ENCODE data around the gene ZPLD1.

DNA sequence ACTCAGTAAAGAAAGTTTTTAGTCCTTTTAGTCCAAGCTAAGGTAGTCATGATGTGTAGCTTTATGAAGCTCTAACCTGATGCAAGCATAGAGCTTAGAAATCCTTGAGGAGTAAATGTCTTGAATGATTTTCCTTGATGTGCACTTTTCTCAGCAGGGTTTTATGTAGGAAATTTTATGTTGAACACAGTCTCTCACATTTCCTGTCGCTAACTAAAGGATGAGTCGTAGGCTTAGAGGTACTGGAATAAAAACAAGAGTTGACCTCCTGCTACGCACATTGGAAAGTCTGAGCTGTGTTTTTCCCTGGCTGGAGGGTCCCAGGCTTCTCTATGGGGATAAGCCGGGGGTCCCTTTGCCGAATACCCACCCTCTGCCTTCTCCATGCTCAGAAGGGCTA is 34.7 kb upstream of the ZPLD1 start:
- TF ChIP-seq, protein P1, sequence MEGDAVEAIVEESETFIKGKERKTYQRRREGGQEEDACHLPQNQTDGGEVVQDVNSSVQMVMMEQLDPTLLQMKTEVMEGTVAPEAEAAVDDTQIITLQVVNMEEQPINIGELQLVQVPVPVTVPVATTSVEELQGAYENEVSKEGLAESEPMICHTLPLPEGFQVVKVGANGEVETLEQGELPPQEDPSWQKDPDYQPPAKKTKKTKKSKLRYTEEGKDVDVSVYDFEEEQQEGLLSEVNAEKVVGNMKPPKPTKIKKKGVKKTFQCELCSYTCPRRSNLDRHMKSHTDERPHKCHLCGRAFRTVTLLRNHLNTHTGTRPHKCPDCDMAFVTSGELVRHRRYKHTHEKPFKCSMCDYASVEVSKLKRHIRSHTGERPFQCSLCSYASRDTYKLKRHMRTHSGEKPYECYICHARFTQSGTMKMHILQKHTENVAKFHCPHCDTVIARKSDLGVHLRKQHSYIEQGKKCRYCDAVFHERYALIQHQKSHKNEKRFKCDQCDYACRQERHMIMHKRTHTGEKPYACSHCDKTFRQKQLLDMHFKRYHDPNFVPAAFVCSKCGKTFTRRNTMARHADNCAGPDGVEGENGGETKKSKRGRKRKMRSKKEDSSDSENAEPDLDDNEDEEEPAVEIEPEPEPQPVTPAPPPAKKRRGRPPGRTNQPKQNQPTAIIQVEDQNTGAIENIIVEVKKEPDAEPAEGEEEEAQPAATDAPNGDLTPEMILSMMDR (IDR thresholded peaks at IDR 0.05 in 2 of 3, conservative IDR thresholded peaks at IDR 0.05 in 1 of 3; ENCODE audit: borderline replicate concordance in 1 of 3, insufficient read depth in 1 of 3, low read depth in 2 of 3, low read length in 2 of 3) = no peak
- TF ChIP-seq SP1 (IDR thresholded peaks at IDR 0.05; ENCODE audit: low read depth) (no peak), POLR2A (IDR thresholded peaks at IDR 0.05; ENCODE audit: borderline replicate concordance, extremely low read depth, insufficient read depth, insufficient read length) (no peak), POLR2AphosphoS5 (IDR thresholded peaks at IDR 0.05; ENCODE audit: low read depth, low read length) (no peak), JUND (IDR thresholded peaks at IDR 0.05) (peak; percentile 17; the same call in 1 of the 2 replicates), EZH2 (IDR thresholded peaks at IDR 0.05) (no peak), SIN3A (IDR thresholded peaks at IDR 0.05; ENCODE audit: low read depth) (no peak), RAD21 (IDR thresholded peaks at IDR 0.05; ENCODE audit: low read depth) (no peak), EGR1 (IDR thresholded peaks at IDR 0.05; ENCODE audit: low read depth) (no peak), TCF7L2 (IDR thresholded peaks at IDR 0.05; ENCODE audit: borderline replicate concordance, extremely low read depth, insufficient read depth, insufficient read length) (no peak), EZH2phosphoT487 (IDR thresholded peaks at IDR 0.05; ENCODE audit: borderline replicate concordance) (no peak), ZFX (IDR thresholded peaks at IDR 0.05) (no peak)
- TF ChIP-seq, protein P2, sequence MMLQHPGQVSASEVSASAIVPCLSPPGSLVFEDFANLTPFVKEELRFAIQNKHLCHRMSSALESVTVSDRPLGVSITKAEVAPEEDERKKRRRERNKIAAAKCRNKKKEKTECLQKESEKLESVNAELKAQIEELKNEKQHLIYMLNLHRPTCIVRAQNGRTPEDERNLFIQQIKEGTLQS (IDR thresholded peaks at IDR 0.05) = no peak
- TF ChIP-seq, protein P3, sequence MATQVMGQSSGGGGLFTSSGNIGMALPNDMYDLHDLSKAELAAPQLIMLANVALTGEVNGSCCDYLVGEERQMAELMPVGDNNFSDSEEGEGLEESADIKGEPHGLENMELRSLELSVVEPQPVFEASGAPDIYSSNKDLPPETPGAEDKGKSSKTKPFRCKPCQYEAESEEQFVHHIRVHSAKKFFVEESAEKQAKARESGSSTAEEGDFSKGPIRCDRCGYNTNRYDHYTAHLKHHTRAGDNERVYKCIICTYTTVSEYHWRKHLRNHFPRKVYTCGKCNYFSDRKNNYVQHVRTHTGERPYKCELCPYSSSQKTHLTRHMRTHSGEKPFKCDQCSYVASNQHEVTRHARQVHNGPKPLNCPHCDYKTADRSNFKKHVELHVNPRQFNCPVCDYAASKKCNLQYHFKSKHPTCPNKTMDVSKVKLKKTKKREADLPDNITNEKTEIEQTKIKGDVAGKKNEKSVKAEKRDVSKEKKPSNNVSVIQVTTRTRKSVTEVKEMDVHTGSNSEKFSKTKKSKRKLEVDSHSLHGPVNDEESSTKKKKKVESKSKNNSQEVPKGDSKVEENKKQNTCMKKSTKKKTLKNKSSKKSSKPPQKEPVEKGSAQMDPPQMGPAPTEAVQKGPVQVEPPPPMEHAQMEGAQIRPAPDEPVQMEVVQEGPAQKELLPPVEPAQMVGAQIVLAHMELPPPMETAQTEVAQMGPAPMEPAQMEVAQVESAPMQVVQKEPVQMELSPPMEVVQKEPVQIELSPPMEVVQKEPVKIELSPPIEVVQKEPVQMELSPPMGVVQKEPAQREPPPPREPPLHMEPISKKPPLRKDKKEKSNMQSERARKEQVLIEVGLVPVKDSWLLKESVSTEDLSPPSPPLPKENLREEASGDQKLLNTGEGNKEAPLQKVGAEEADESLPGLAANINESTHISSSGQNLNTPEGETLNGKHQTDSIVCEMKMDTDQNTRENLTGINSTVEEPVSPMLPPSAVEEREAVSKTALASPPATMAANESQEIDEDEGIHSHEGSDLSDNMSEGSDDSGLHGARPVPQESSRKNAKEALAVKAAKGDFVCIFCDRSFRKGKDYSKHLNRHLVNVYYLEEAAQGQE (IDR thresholded peaks at IDR 0.05; ENCODE audit: low read depth) = no peak

All from HCT116 (cell line).